NCI-H2196 (cell line): ENCODE results near the gene JHY.

ENCODE experiments used
- DNase-seq: peaks from one replicate; lab custom pipeline; 2025; ENCODE audit not compliant: unreplicated experiment; lab: John Stamatoyannopoulos, UW

The JHY gene

DNA sequence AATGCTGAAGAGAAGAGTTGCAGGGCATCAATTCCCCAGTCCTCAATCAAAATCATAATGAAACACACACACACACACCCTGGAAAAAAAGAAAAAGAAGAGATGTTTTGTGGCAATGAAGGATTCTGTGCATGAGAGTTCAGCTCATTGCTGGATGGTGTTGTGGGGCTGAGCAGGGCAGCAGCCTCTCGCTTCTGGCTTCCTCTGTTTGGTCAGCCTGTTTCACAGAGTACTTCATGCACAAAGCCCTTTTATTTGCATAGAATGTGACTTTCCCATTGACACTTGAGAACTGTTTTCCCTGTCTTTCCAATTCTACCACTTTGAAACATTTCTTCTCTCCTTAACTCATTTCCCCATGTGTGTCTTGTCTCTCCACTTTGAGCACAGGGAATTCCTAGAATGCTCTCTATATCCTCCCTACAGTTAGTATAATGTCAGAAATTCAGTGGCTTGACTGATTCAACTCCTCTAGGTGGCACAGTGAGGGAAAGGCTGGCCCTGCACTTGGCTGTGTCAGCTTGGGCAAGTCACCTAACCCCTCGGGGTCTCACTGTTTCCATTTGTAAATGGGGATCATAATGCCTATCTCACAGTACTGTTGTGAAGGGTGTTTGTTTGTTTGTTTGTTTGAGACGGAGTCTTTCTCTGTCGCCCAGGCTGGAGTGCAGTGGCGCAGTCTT is 124.4 kb downstream of the JHY start:
- no peak for DNase-seq
